ENCODE measurements around the gene FOXA2. TPM values are rescaled to one million over a fixed set of nuclear protein-coding genes. Genes with fewer than 3 reads are reported as not detected.

FOXA2 gene
- total RNA-seq, 1 donor from 2014 or later: 0.04 TPM

DNA sequence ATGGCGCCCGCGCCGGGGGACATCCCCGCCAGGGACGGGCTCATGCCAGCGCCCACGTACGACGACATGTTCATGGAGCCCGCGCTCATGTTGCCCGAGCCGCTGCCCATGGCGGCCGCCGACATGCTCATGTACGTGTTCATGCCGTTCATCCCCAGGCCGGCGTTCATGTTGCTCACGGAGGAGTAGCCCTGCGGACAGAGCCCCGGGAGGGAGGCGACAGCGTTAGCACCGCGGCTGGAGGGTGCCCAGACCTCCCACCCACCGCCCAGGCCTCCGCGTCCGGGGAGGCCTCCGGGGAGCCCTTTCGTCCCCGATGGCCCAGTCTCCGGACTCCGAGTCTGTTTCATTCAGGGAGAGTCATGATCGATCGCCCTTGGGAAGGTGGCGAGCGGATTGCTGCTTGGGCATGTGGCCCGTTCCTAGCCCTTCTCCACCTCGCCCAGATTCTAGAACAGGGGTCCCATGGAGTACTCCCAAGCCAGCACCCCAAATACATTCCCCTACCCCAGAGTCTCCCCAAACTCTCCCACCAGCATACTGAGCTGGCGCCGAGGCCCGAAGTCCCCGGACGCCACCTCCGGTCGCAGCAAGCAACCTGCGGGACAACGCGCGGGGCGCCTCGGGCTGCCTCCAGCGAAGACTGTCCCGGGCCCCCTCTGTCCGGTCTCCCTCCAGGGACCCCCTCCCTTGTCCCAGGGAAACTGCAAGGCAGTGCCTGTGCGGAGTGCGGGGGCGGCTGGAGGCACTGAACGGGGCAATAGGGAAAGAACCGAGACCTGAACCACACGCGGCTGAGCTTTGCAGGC lies 1.2 kb downstream of the FOXA2 start:
- H3K4me3 ChIP-seq (ENCODE audit: low read depth, low read length): peak overlapping the region; percentile 18
- no peak for DNase-seq (ENCODE audit: low read depth)
- H3K27me3 ChIP-seq (ENCODE audit: control insufficient read depth, insufficient read depth, low read length): peaks cover 83% of the 10 kb centered on the region
- H3K36me3 ChIP-seq (ENCODE audit: control insufficient read depth, insufficient read depth, low read length): no peaks in the 10 kb centered on the region
- TF ChIP-seq, protein P1, sequence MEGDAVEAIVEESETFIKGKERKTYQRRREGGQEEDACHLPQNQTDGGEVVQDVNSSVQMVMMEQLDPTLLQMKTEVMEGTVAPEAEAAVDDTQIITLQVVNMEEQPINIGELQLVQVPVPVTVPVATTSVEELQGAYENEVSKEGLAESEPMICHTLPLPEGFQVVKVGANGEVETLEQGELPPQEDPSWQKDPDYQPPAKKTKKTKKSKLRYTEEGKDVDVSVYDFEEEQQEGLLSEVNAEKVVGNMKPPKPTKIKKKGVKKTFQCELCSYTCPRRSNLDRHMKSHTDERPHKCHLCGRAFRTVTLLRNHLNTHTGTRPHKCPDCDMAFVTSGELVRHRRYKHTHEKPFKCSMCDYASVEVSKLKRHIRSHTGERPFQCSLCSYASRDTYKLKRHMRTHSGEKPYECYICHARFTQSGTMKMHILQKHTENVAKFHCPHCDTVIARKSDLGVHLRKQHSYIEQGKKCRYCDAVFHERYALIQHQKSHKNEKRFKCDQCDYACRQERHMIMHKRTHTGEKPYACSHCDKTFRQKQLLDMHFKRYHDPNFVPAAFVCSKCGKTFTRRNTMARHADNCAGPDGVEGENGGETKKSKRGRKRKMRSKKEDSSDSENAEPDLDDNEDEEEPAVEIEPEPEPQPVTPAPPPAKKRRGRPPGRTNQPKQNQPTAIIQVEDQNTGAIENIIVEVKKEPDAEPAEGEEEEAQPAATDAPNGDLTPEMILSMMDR (IDR thresholded peaks at IDR 0.05; ENCODE audit: insufficient read depth, low read length, poor library complexity, severe bottlenecking): no peak

DNA sequence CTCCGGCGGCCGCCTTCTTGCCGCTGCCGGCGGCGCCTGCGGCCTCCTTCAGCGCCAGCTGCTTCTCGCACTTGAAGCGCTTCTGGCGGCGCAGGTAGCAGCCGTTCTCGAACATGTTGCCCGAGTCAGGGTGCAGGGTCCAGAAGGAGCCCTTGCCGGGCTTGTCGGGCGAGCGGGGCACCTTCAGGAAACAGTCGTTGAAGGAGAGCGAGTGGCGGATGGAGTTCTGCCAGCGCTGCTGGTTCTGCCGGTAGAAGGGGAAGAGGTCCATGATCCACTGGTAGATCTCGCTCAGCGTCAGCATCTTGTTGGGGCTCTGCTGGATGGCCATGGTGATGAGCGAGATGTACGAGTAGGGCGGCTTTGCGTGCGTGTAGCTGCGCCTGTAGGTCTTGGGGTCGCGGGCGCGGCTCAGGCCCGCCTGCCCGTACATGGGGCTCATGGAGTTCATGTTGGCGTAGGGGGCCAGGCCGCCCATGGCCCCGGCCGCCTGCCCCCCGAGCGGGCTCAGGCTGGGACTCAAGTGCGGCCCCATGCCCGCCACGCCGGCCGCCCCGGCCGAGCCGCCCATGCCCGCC lies 1.9 kb downstream of the FOXA2 start:
- Histone ChIP-seq H3K36me3 (ENCODE audit: control insufficient read depth, insufficient read depth, low read length) (no peaks in the 10 kb centered on the region), H3K4me3 (ENCODE audit: low read depth, low read length) (no peak overlapping the region), H3K27me3 (ENCODE audit: control insufficient read depth, insufficient read depth, low read length) (peaks cover 89% of the 10 kb centered on the region)
- no peak for DNase-seq (ENCODE audit: low read depth)
- TF ChIP-seq, protein P1 (IDR thresholded peaks at IDR 0.05; ENCODE audit: insufficient read depth, low read length, poor library complexity, severe bottlenecking): no peak

DNA sequence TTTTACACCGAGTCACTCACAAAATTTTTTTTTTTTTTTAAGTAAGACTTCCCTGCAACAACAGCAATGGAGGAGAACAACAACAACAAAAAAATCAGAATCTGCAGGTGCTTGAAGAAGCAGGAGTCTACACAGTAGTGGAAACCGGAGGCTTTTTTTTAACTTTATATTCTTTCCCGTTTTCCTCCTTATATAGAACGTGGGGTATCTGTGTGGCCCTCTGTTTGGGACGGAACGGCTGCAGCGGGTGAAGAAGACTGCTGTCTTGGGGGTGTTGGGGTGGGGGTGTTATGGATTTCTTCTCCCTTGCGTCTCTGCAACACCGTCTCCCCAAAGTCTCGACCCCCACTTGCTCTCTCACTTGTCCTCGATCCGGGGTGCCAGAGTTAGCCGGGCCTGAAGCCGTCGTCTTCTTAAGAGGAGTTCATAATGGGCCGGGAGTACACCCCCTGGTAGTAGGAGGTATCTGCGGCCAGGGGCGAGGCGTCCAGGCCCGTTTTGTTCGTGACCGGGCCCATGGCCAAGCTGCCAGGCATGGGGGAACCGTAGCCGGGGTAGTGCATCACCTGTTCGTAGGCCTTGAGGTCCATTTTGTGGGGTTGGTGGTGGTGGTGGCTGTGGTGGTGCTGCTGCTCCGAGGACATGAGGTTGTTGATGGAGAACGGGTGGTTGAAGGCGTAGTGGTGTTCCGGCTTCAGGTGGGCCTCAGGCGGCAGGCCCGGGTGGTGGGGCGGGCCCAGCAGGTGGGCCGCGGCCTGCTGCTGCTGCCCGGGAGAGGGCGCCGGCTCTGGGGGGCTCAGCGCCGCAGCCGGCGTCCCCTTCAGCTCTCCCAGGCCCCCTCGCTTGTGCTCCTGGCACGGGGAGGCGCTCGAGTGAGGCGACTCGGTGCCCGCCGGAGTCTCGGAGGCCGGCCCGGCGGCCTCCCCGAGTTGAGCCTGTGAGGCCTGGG lies 2.7 kb downstream of the FOXA2 start:
- TF ChIP-seq, protein P1 (IDR thresholded peaks at IDR 0.05; ENCODE audit: insufficient read depth, low read length, poor library complexity, severe bottlenecking): no peak
- peaks cover 89% of the 10 kb centered on the region for H3K27me3 ChIP-seq (ENCODE audit: control insufficient read depth, insufficient read depth, low read length)

DNA sequence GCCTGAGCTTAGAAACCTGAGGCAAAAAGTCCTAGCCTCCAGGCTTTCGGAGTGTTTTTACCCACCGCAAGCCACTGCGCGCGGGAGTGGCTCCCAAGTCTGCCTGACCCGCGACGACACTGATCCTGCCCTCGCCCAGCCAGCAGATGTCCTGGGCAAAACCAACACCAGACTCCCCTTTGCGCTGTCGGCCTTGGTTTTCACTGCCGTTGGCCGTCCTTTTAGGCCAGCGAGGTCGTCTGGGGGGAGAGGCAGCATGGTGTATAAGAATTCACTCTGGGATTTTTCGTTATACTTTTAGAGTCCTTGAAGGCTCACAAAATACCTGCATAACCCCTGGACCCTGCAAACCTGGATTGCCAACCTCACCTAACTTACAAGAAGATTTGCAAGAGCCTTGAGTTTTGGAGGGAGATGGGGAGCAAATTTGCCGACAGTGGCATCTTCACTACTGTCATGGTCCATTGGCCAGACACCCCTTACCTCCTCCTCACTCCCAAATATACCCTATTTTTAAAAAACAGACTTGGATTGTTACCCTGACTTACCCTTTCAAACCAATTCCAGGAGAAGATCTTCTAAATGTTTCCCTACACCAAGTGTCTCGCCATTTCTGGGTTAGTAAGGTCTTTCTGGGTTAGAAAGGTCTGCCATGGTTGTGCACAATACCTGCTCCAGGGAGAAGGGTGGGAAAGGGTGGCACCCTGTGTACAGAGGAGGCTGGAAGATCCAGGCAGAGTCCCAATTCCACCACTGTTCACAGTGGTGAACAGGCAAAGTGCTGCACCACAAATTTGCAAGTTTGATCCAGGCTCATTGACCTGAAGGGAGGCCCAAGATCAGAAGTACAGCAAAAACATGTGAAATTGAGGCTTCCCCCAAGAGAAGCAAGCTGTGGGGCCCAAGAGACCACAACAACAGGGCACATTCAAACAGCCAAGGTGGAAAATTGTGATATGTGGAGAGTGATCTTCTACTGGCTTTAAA lies 4.4 kb downstream of the FOXA2 start:
- no peak overlapping the region for H3K4me3 ChIP-seq (ENCODE audit: low read depth, low read length)
- no peak for DNase-seq (ENCODE audit: low read depth)
- peaks cover 89% of the 10 kb centered on the region for H3K27me3 ChIP-seq (ENCODE audit: control insufficient read depth, insufficient read depth, low read length)
- H3K36me3 ChIP-seq (ENCODE audit: control insufficient read depth, insufficient read depth, low read length): no peaks in the 10 kb centered on the region
- TF ChIP-seq, protein P1 (IDR thresholded peaks at IDR 0.05; ENCODE audit: insufficient read depth, low read length, poor library complexity, severe bottlenecking): no peak

More for the DNA sequence above, 2.7 kb downstream of the FOXA2 start:
- no peaks in the 10 kb centered on the region for H3K36me3 ChIP-seq (ENCODE audit: control insufficient read depth, insufficient read depth, low read length)
- DNase-seq (ENCODE audit: low read depth): no peak
- H3K4me3 ChIP-seq (ENCODE audit: low read depth, low read length): no peak overlapping the region

DNA sequence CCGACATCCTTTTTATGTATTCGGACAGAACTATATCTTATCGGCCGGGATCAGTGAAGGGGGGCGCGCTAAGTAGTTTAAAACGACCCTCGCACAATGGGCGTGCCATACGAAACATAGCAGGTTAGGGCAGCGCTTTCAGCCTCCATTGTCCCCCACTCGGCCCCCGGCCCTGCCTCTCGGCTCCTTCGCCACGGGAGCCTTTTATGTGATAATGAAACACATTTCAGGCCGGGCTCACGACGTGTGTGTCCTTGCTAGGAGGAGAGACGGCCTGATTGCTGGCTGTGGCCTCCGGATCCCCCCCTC lies 5.3 kb downstream of the FOXA2 start:
- DNase-seq (ENCODE audit: low read depth): no peak
- Histone ChIP-seq H3K36me3 (ENCODE audit: control insufficient read depth, insufficient read depth, low read length) (no peaks in the 10 kb centered on the region), H3K4me3 (ENCODE audit: low read depth, low read length) (no peak overlapping the region), H3K27me3 (ENCODE audit: control insufficient read depth, insufficient read depth, low read length) (peaks cover 86% of the 10 kb centered on the region)
- TF ChIP-seq, protein P1 (IDR thresholded peaks at IDR 0.05; ENCODE audit: insufficient read depth, low read length, poor library complexity, severe bottlenecking): no peak
